ENCODE results near the gene SMAD2.

DNA sequence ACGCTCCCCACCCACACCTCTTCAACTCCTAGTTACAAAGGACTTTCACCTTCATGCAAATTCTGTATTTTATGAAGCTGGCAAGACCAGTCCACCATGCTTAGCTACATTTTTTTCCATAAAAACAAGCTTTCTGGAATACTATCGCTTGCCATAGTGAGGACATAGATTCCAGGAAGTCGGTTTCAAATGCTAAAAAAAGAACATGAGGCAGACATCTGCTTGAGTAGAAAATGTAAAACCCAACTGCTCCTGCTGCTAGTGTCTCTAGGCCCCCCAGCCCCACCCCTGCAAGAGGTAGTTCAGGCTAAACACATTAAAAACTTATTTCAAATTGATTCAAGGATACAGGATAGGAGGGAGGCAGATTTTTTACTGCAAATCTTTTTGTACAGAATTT, 148.9 kb downstream of the SMAD2 start:
- TF ChIP-seq, protein P1, sequence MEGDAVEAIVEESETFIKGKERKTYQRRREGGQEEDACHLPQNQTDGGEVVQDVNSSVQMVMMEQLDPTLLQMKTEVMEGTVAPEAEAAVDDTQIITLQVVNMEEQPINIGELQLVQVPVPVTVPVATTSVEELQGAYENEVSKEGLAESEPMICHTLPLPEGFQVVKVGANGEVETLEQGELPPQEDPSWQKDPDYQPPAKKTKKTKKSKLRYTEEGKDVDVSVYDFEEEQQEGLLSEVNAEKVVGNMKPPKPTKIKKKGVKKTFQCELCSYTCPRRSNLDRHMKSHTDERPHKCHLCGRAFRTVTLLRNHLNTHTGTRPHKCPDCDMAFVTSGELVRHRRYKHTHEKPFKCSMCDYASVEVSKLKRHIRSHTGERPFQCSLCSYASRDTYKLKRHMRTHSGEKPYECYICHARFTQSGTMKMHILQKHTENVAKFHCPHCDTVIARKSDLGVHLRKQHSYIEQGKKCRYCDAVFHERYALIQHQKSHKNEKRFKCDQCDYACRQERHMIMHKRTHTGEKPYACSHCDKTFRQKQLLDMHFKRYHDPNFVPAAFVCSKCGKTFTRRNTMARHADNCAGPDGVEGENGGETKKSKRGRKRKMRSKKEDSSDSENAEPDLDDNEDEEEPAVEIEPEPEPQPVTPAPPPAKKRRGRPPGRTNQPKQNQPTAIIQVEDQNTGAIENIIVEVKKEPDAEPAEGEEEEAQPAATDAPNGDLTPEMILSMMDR (IDR thresholded peaks at IDR 0.05): no peak
- no peak for TF ChIP-seq POLR2A (IDR thresholded peaks at IDR 0.05)

All from testis (tissue), 2 donors.